Upper lobe of right lung (tissue), 1 donor: ENCODE data around the gene KCNJ14. TPM values are rescaled to one million over a fixed set of nuclear protein-coding genes. Genes with fewer than 3 reads are reported as not detected.

Experiments used
- ATAC-seq: fragments of 200-7000 bp; cut with Tn5 transposase; one replicate; pipeline ENCODE4 v1.9.1; 2020; ENCODE audit warnings: mild to moderate bottlenecking, moderate library complexity
- DNase-seq: peaks from one replicate; pipeline ENCODE4 v3.0.0-alpha.2; 2020
- H3K27ac ChIP-seq: fragments of 200-600 bp; one replicate; pipeline ENCODE4 v1.8.0; 2022
- H3K27me3 ChIP-seq: fragments of 200-600 bp; one replicate; pipeline ENCODE4 v1.8.0; 2022; ENCODE audit warnings: mild to moderate bottlenecking
- H3K36me3 ChIP-seq: fragments of 200-600 bp; one replicate; pipeline ENCODE4 v1.8.0; 2022
- H3K4me1 ChIP-seq: fragments of 200-600 bp; one replicate; pipeline ENCODE4 v1.8.0; 2022
- H3K4me3 ChIP-seq: fragments of 200-600 bp; one replicate; pipeline ENCODE4 v1.8.0; 2022; ENCODE audit warnings: mild to moderate bottlenecking
- H3K9me3 ChIP-seq: fragments of 200-600 bp; one replicate; pipeline ENCODE4 v1.8.0; 2022
- CTCF ChIP-seq: fragments of 200-600 bp; IDR thresholded peaks from one replicate; pipeline ENCODE4 v1.8.0; 2022; ENCODE audit warnings: antibody characterized with exemption
- intact Hi-C: fragments of 100-400 bp; cut with DNase I; formaldehyde crosslinking; loops from one replicate; pipeline ENCODE4 v1.11.0; 2022
- long read RNA-seq: library from polyadenylated mRNA; unstranded; transcript quantifications from one replicate; pipeline ENCODE4 v2.0.0, GENCODE V29; 2021
- total RNA-seq: library from RNA; stranded (reverse); fragmentation: NEBNext Ultra II Directional; extraction: Animal tissue kit (Norgen Biotek cat#: 25700); gene quantifications from one replicate; pipeline ENCODE4 v1.2.1, GENCODE V29; 2021
- donor health status: DM: no; HTN: yes; CAD: no; lungs with severe emphysema.

KCNJ14 gene
- 1.1 TPM for total RNA-seq
- long read RNA-seq, partial matches to known transcripts, result 1 of 3 reads
- long read RNA-seq, other reads (novel, unspliced or antisense), result 2 of 3 reads

GRCh38 chr19:48455171-48455907, at the start of gene KCNJ14:
Gene KCNJ14, plus strand, starts transcription at chr19:48455574. Its CDS starts 6,151 bp downstream, at chr19:48461725.
- ATAC-seq, result no peak
- H3K9me3 ChIP-seq, result no peaks in the 10 kb centered on the region
- no peak within 1 kb of the TSS for H3K4me3 ChIP-seq
- H3K4me1 ChIP-seq, result no peaks in the 10 kb centered on the region
- peaks cover 58% of the 10 kb centered on the region for H3K36me3 ChIP-seq
- DNase-seq, result no peak
- H3K27ac ChIP-seq, result no peak within 1 kb of the TSS
- no peaks in the 10 kb centered on the region for H3K27me3 ChIP-seq
- intact Hi-C loops, result no loop called here
- TF ChIP-seq CTCF, result no peak

GRCh38 chr19:48405850-48406249, 49.5 kb upstream of the KCNJ14 start:
- ATAC-seq, result no peak
- no peak for DNase-seq
- Histone ChIP-seq H3K4me1 (no peaks in the 10 kb centered on the region), H3K9me3 (no peaks in the 10 kb centered on the region), H3K27ac (no peak overlapping the region), H3K27me3 (peaks cover 4% of the 10 kb centered on the region), H3K36me3 (no peaks in the 10 kb centered on the region), H3K4me3 (no peak overlapping the region)
- intact Hi-C loops, result no loop called here
- no peak for TF ChIP-seq CTCF

- Histone ChIP-seq H3K9me3 (no peaks in the 10 kb centered on the region), H3K27me3 (peaks cover 31% of the 10 kb centered on the region), H3K4me1 (no peaks in the 10 kb centered on the region), H3K4me3 (no peak overlapping the region), H3K36me3 (no peaks in the 10 kb centered on the region), H3K27ac (no peak overlapping the region)
- DNase-seq (peak; percentile 59), ATAC-seq (no peak)
- TF ChIP-seq CTCF, result no peak
- intact Hi-C loops, result no loop called here
Observed at GRCh38 chr19:48413879-48414587, 41.3 kb upstream of the KCNJ14 start.

- H3K27ac ChIP-seq, result no peak overlapping the region
- H3K27me3 ChIP-seq, result peaks cover 31% of the 10 kb centered on the region
- DNase-seq, result peak; percentile 87
- no peak for TF ChIP-seq CTCF
- no peaks in the 10 kb centered on the region for H3K4me1 ChIP-seq
- ATAC-seq, result peak; percentile 96
- H3K36me3 ChIP-seq, result no peaks in the 10 kb centered on the region
- no peaks in the 10 kb centered on the region for H3K9me3 ChIP-seq
- peak overlapping the region; percentile 19 for H3K4me3 ChIP-seq
- intact Hi-C loops, result no loop called here
Observed at GRCh38 chr19:48415395-48415794, 40.0 kb upstream of the KCNJ14 start.

GRCh38 chr19:48415806-48416221, 39.6 kb upstream of the KCNJ14 start:
- H3K27me3 ChIP-seq, result peaks cover 31% of the 10 kb centered on the region
- no peak overlapping the region for H3K27ac ChIP-seq
- intact Hi-C loops, result no loop called here
- no peak for ATAC-seq
- peak overlapping the region; percentile 8 for H3K4me3 ChIP-seq
- no peaks in the 10 kb centered on the region for H3K36me3 ChIP-seq
- H3K4me1 ChIP-seq, result no peaks in the 10 kb centered on the region
- no peaks in the 10 kb centered on the region for H3K9me3 ChIP-seq
- TF ChIP-seq CTCF, result no peak
- no peak for DNase-seq
